ENCODE measurements around the gene MCF2L2. TPM values are rescaled to one million over a fixed set of nuclear protein-coding genes. Genes with fewer than 3 reads are reported as not detected.

MCF2L2 gene
- total RNA-seq, 1 donor from 2014 or later: 18.1 TPM

DNA sequence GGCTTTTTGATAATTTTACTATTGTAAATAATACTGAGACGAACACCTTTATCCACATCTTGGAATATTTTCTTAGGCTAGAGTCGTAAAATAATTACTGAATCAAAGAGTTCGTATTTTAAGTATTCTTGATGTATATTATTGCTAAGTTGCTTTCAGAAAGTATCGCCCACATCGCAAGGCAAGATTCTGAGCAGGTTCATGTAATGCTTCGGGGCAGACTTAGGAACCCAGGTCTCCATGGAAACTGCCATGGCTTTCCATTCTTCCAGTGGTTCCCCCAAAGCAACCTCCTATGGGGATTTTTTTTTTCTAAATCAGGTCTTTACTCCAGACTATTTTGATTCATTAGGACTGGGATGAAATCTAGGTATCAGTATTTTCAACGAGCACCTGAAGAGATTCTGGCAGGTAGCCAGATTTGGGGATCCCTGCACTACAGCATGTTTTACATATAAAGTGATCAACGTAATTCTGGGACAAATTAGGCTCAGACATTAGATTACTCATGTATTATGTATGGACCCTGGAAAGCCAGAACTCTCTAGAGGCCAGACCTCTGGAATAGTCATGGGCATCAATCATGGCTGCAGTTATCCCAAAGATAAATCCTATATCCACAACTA, 88.8 kb downstream of the MCF2L2 start:
- Mint-ChIP-seq H3K4me3 (ENCODE audit: unreplicated experiment) (no peak overlapping the region), H3K9me3 (ENCODE audit: unreplicated experiment) (no peaks in the 10 kb centered on the region), H3K27me3 (ENCODE audit: unreplicated experiment) (no peaks in the 10 kb centered on the region), H3K36me3 (ENCODE audit: unreplicated experiment) (no peaks in the 10 kb centered on the region), H3K27ac (ENCODE audit: unreplicated experiment) (no peak overlapping the region), H3K4me1 (ENCODE audit: low read depth, unreplicated experiment) (no peaks in the 10 kb centered on the region)
- DNase-seq: no peak
- TF ChIP-seq, protein P1, sequence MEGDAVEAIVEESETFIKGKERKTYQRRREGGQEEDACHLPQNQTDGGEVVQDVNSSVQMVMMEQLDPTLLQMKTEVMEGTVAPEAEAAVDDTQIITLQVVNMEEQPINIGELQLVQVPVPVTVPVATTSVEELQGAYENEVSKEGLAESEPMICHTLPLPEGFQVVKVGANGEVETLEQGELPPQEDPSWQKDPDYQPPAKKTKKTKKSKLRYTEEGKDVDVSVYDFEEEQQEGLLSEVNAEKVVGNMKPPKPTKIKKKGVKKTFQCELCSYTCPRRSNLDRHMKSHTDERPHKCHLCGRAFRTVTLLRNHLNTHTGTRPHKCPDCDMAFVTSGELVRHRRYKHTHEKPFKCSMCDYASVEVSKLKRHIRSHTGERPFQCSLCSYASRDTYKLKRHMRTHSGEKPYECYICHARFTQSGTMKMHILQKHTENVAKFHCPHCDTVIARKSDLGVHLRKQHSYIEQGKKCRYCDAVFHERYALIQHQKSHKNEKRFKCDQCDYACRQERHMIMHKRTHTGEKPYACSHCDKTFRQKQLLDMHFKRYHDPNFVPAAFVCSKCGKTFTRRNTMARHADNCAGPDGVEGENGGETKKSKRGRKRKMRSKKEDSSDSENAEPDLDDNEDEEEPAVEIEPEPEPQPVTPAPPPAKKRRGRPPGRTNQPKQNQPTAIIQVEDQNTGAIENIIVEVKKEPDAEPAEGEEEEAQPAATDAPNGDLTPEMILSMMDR (IDR thresholded peaks at IDR 0.05; ENCODE audit: partially characterized antibody, unreplicated experiment): no peak

DNA sequence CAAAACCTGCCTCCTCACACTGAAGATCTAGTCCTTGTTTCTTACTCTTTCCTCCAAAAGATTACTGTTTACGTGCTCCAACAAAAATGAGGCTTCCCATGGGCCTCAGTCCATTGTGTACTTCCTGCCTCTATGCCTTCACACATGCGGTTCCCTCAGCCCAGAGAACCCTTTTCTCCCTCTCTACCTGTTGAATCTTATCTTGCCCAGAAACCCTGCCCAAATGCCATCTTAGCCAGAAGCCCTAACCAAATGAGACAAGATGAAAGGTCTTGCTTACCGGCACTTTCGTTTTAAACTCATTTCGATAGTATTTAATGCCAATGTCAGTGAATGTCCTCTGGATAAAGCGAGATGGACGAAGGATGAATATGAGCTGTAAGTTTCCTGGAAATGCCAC, 89.9 kb downstream of the MCF2L2 start:
- no peak for DNase-seq
- Mint-ChIP-seq H3K4me1 (ENCODE audit: low read depth, unreplicated experiment) (no peaks in the 10 kb centered on the region), H3K36me3 (ENCODE audit: unreplicated experiment) (no peaks in the 10 kb centered on the region), H3K27me3 (ENCODE audit: unreplicated experiment) (no peaks in the 10 kb centered on the region), H3K4me3 (ENCODE audit: unreplicated experiment) (no peak overlapping the region), H3K9me3 (ENCODE audit: unreplicated experiment) (no peaks in the 10 kb centered on the region), H3K27ac (ENCODE audit: unreplicated experiment) (no peak overlapping the region)
- TF ChIP-seq, protein P1 (IDR thresholded peaks at IDR 0.05; ENCODE audit: partially characterized antibody, unreplicated experiment): no peak

DNA sequence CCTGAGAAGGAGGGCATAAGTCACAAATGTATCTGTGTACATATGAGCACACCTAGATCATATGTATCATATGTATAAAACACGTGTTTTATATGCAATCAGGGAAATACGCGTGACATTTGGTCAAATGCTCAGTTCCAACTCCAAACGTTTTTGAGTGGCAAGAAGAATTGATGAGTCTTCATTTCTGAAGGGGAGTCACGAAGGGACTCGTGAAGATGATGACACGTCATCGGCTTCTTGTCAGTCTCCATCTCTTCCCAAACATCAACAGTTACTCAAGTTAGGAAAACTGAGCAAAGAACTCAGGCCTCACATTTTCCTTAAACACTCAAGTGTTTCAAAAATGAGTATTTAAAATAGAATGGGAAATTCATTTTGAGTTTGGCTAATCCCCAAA, 95.9 kb downstream of the MCF2L2 start:
- Mint-ChIP-seq H3K27ac (ENCODE audit: unreplicated experiment) (no peak overlapping the region), H3K4me3 (ENCODE audit: unreplicated experiment) (no peak overlapping the region), H3K36me3 (ENCODE audit: unreplicated experiment) (no peaks in the 10 kb centered on the region), H3K4me1 (ENCODE audit: low read depth, unreplicated experiment) (no peaks in the 10 kb centered on the region), H3K9me3 (ENCODE audit: unreplicated experiment) (no peaks in the 10 kb centered on the region), H3K27me3 (ENCODE audit: unreplicated experiment) (no peaks in the 10 kb centered on the region)
- DNase-seq: no peak
- TF ChIP-seq, protein P1 (IDR thresholded peaks at IDR 0.05; ENCODE audit: partially characterized antibody, unreplicated experiment): no peak

DNA sequence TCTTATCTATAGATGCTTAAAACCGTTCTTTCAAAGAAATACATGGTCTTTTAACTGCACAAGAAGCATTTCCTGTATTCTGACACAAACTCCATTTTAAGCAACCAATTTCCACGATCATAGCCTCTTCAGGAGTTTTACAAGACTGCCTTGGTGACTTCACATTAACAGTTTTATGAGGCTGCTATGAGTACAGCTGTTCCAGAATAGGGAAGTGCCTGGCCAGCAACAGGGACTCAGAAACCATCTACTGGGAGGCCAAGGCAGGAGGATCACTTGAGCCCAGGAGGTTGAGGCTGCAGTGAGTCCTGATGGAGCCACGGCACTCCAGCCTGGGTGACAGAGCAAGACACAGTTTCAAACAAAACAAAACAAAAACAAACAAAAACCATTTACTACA, 96.9 kb downstream of the MCF2L2 start:
- Mint-ChIP-seq H3K36me3 (ENCODE audit: unreplicated experiment) (no peaks in the 10 kb centered on the region), H3K4me3 (ENCODE audit: unreplicated experiment) (no peak overlapping the region), H3K4me1 (ENCODE audit: low read depth, unreplicated experiment) (no peaks in the 10 kb centered on the region), H3K27me3 (ENCODE audit: unreplicated experiment) (no peaks in the 10 kb centered on the region), H3K9me3 (ENCODE audit: unreplicated experiment) (no peaks in the 10 kb centered on the region), H3K27ac (ENCODE audit: unreplicated experiment) (no peak overlapping the region)
- TF ChIP-seq, protein P1 (IDR thresholded peaks at IDR 0.05; ENCODE audit: partially characterized antibody, unreplicated experiment): no peak
- no peak for DNase-seq

DNA sequence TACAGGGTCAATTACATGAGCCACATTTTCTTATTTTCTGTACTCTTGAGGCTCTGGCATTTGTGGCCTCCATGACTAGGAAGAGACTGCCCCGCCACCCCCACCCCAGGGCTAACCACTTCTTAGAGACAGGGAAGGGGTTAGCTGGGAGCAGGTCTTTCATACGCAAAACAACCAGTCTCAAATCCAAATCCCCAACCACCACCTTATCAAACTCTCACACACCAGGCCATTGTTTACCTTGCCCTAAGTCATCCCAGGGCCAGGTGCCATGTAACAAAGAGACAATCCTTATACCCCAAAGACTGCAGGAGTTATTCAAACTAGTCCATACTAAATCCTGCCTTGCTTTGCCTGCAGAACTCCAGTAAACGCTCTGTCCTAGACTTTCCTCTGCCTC, 97.5 kb downstream of the MCF2L2 start:
- no peak overlapping the region for H3K27ac Mint-ChIP-seq (ENCODE audit: unreplicated experiment)
- H3K9me3 Mint-ChIP-seq (ENCODE audit: unreplicated experiment): no peaks in the 10 kb centered on the region
- DNase-seq: no peak
- no peaks in the 10 kb centered on the region for H3K36me3 Mint-ChIP-seq (ENCODE audit: unreplicated experiment)
- TF ChIP-seq, protein P1 (IDR thresholded peaks at IDR 0.05; ENCODE audit: partially characterized antibody, unreplicated experiment): no peak
- no peak overlapping the region for H3K4me3 Mint-ChIP-seq (ENCODE audit: unreplicated experiment)
- no peaks in the 10 kb centered on the region for H3K4me1 Mint-ChIP-seq (ENCODE audit: low read depth, unreplicated experiment)
- no peaks in the 10 kb centered on the region for H3K27me3 Mint-ChIP-seq (ENCODE audit: unreplicated experiment)
